ENCODE measurements around the gene CHAT.

The CHAT gene

DNA sequence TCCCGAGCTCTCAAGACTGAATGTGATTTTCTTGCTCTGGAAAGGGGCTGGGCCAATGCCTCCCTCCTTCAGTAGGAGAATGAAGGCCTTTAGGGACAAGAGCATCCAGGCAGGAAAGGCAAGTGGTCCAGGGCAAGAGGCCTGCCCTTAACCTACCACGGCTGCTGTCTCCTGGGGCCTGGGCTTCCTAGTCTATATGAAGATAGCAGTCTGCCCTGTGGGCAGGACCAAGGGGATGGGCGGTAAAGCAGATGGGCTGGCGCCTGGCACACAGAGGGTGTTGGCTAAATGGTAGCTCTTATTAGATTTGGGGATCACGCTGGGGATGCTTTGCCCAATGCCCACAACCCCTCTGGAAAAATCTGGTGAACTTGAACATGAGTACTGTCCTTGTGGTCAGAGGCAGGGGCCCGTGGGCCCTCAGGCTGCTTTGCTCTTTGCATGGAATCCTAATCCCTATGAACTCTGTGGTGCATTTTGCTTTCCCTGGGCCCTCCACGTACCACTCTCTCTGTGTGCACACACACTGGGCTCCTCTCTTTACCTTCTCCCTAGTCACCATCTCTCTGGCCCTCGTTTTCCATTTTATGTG lies 20.3 kb downstream of the CHAT start:
- TF ChIP-seq POLR2A (IDR thresholded peaks at IDR 0.05; ENCODE audit: low read depth, low read length) (no peak), TAF1 (IDR thresholded peaks at IDR 0.05; ENCODE audit: borderline replicate concordance, low read depth, low read length) (no peak), POLR2AphosphoS5 (IDR thresholded peaks at IDR 0.05; ENCODE audit: low read depth, low read length) (no peak)
- DNase-seq (ENCODE audit: insufficient read length) = no peak
- no peak for FAIRE-seq

- TF ChIP-seq POLR2AphosphoS5 (IDR thresholded peaks at IDR 0.05; ENCODE audit: low read depth, low read length) (no peak), TAF1 (IDR thresholded peaks at IDR 0.05; ENCODE audit: borderline replicate concordance, low read depth, low read length) (no peak), POLR2A (IDR thresholded peaks at IDR 0.05; ENCODE audit: low read depth, low read length) (no peak)
- no peak for DNase-seq (ENCODE audit: insufficient read length)
- no peak for FAIRE-seq
Measured at GRCh38 chr10:49642311-49642710, 28.5 kb downstream of the CHAT start.

GRCh38 chr10:49643241-49644034 lies 29.6 kb downstream of the CHAT start:
- DNase-seq (ENCODE audit: insufficient read length) (no peak), FAIRE-seq (no peak)
- TF ChIP-seq POLR2A (IDR thresholded peaks at IDR 0.05; ENCODE audit: low read depth, low read length) = no peak
- TF ChIP-seq TAF1 (IDR thresholded peaks at IDR 0.05; ENCODE audit: borderline replicate concordance, low read depth, low read length) = no peak
- no peak for TF ChIP-seq POLR2AphosphoS5 (IDR thresholded peaks at IDR 0.05; ENCODE audit: low read depth, low read length)

DNA sequence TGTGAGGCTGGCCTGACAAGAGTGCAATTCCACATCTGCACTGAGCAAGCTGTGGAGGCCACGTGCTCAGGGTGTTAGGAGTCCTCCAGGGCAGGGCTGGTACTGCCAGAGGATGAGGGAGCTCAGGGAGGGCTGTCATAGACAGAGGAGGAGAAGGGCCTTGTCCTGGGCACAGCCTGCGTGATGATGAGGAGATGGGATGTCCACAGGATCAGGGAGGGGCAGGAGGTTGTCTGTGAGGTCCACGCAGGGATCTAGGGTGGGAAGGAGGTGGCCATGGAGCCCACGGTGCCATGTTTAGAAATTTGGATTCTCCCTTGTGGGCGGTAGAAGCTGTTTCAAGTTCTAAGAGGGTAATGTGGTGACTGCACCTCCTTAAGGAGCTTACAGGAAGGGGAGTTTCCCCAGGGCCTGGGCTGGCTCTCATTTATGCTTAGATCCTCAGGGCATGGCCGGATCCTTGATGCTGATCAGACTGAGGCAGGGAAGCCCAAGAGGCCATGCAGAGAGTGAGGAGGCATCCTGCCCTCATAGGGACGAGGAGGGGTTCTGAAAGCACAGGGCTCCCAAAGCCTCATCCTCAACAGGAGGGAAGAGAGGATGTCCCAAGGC lies 30.3 kb downstream of the CHAT start:
- FAIRE-seq = no peak
- TF ChIP-seq TAF1 (IDR thresholded peaks at IDR 0.05; ENCODE audit: borderline replicate concordance, low read depth, low read length) (no peak), POLR2AphosphoS5 (IDR thresholded peaks at IDR 0.05; ENCODE audit: low read depth, low read length) (no peak), POLR2A (IDR thresholded peaks at IDR 0.05; ENCODE audit: low read depth, low read length) (no peak)
- DNase-seq (ENCODE audit: insufficient read length) = no peak

DNA sequence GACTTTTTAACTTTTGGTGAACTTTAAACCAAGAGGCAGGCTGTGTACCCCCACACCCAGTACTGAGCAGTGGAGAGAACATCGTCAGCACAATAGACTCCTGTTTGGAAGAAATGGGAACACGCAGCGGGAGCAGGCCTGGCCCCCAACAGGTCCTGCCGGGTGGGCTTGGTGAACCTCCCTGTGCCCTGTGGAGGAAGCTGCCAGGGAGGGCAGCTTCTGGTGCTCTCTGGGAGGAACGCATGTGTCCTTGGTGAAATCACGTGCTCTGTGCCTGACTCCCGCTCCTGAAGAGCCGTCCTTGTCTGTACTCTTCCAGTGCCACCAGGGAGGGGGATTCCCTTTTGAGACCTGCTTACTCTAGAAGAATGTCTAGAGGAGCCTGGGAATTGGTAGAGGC lies 31.6 kb downstream of the CHAT start:
- DNase-seq (ENCODE audit: insufficient read length) = no peak
- no peak for FAIRE-seq
- TF ChIP-seq TAF1 (IDR thresholded peaks at IDR 0.05; ENCODE audit: borderline replicate concordance, low read depth, low read length) (no peak), POLR2AphosphoS5 (IDR thresholded peaks at IDR 0.05; ENCODE audit: low read depth, low read length) (no peak), POLR2A (IDR thresholded peaks at IDR 0.05; ENCODE audit: low read depth, low read length) (no peak)

- TF ChIP-seq TAF1 (IDR thresholded peaks at IDR 0.05; ENCODE audit: borderline replicate concordance, low read depth, low read length) (no peak), POLR2A (IDR thresholded peaks at IDR 0.05; ENCODE audit: low read depth, low read length) (no peak), POLR2AphosphoS5 (IDR thresholded peaks at IDR 0.05; ENCODE audit: low read depth, low read length) (no peak)
- DNase-seq (ENCODE audit: insufficient read length) (no peak), FAIRE-seq (no peak)
Measured at GRCh38 chr10:49645871-49646870, 32.3 kb downstream of the CHAT start.

- FAIRE-seq (no peak), DNase-seq (ENCODE audit: insufficient read length) (no peak)
- TF ChIP-seq TAF1 (IDR thresholded peaks at IDR 0.05; ENCODE audit: borderline replicate concordance, low read depth, low read length) (no peak), POLR2AphosphoS5 (IDR thresholded peaks at IDR 0.05; ENCODE audit: low read depth, low read length) (no peak), POLR2A (IDR thresholded peaks at IDR 0.05; ENCODE audit: low read depth, low read length) (no peak)
Measured at GRCh38 chr10:49647554-49647953, 33.7 kb downstream of the CHAT start.

DNA sequence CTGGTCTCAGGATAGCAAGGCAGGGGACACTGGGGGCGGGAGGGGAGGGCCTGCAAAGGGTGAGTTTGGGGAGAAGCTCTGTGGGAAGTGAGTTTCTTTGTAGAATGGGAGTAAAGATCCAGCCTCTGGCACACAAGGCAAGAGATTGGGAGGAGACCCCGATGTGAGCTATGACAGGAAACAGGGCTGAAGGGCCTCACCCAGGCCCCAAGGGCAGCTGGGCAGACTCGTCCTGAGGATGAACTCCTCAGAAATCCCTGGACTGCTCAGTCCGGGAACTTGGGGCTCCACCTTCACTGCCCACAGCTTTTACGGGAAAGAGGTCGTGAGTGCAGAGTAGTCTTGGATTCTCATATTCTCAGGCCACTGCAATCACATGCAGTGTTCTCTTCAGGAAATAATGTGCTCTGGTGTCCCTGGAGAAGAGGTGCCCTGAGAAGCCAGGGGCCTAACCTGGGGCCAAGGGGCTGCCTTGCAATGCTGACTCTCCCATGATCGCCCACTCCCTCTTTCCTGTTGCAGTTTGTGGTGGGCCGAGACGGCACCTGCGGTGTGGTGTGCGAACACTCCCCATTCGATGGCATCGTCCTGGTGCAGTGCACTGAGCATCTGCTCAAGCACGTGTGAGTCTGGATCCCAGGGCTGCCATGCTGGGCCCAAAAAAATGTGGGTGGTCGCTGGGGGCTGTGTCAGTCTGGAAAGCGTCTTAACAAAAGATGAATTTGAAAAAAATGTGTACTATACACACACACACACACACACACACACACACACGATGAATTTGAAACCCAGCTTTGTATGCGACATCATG lies 34.4 kb downstream of the CHAT start:
- DNase-seq (ENCODE audit: insufficient read length) (no peak), FAIRE-seq (no peak)
- TF ChIP-seq POLR2AphosphoS5 (IDR thresholded peaks at IDR 0.05; ENCODE audit: low read depth, low read length) (no peak), TAF1 (IDR thresholded peaks at IDR 0.05; ENCODE audit: borderline replicate concordance, low read depth, low read length) (no peak), POLR2A (IDR thresholded peaks at IDR 0.05; ENCODE audit: low read depth, low read length) (no peak)

GRCh38 chr10:49649294-49649693 lies 35.5 kb downstream of the CHAT start:
- FAIRE-seq (no peak), DNase-seq (ENCODE audit: insufficient read length) (no peak)
- TF ChIP-seq POLR2A (IDR thresholded peaks at IDR 0.05; ENCODE audit: low read depth, low read length) = no peak
- no peak for TF ChIP-seq POLR2AphosphoS5 (IDR thresholded peaks at IDR 0.05; ENCODE audit: low read depth, low read length)
- no peak for TF ChIP-seq TAF1 (IDR thresholded peaks at IDR 0.05; ENCODE audit: borderline replicate concordance, low read depth, low read length)

Data from GM12892 (cell line).